ENCODE results near the gene CHST4.

CHST4 gene

GRCh38 chr16:71526111-71526631, at the start of gene CHST4:
Gene CHST4 (plus strand): TSS chr16:71526426. CDS start chr16:71536678, 10,252 bp downstream.
- no peak within 1 kb of the TSS for H3K27ac ChIP-seq
- TF ChIP-seq CTCF (conservative IDR thresholded peaks at IDR 0.05) = no peak

- TF ChIP-seq CTCF (conservative IDR thresholded peaks at IDR 0.05) = no peak
- no peak overlapping the region for H3K27ac ChIP-seq
Measured at GRCh38 chr16:71476457-71477124, 49.6 kb upstream of the CHST4 start.

- TF ChIP-seq CTCF (conservative IDR thresholded peaks at IDR 0.05) = peak; percentile 72
- no peak overlapping the region for H3K27ac ChIP-seq
Measured at GRCh38 chr16:71479420-71479819, 46.8 kb upstream of the CHST4 start.

GRCh38 chr16:71480956-71481355, 45.3 kb upstream of the CHST4 start:
- no peak for TF ChIP-seq CTCF (conservative IDR thresholded peaks at IDR 0.05)
- H3K27ac ChIP-seq = no peak overlapping the region

GRCh38 chr16:71482569-71482968, 43.7 kb upstream of the CHST4 start:
- no peak for TF ChIP-seq CTCF (conservative IDR thresholded peaks at IDR 0.05)
- H3K27ac ChIP-seq = no peak overlapping the region

GRCh38 chr16:71484006-71484893, 42.0 kb upstream of the CHST4 start:
- TF ChIP-seq CTCF (conservative IDR thresholded peaks at IDR 0.05) = no peak

GRCh38 chr16:71489122-71489521, 37.1 kb upstream of the CHST4 start, which contains the start of gene ZNF19:
Gene ZNF19 (minus strand): TSS chr16:71489324. CDS start chr16:71482114, 7,210 bp downstream.
- TF ChIP-seq CTCF (conservative IDR thresholded peaks at IDR 0.05) = no peak
- H3K27ac ChIP-seq = no peak within 1 kb of the TSS

More at GRCh38 chr16:71484006-71484893, 42.0 kb upstream of the CHST4 start:
- peak overlapping the region; percentile 78 for H3K27ac ChIP-seq
